Lung (tissue), 12 donors: ENCODE results near the gene ATXN10. TPM values are rescaled to one million over a fixed set of nuclear protein-coding genes. Genes with fewer than 3 reads are reported as not detected.

ENCODE experiments used
- ATAC-seq: fragments of 200-7000 bp; cut with Tn5 transposase; one replicate; pipeline ENCODE4 v1.9.1; 2020; ENCODE audit warnings: moderate number of reproducible peaks; ENCODE audit not compliant: insufficient read depth, low FRiP score
- DNase-seq, 3 donors: peaks; one replicate each; pipeline ENCODE4 v3.0.0-alpha.2; 2013 to 2017
- H3K27ac ChIP-seq, 2 donors: one replicate each; pipeline ENCODE4 v1.5.1; 2013; ENCODE audit warnings: mild to moderate bottlenecking in 2 of 2, moderate library complexity in 2 of 2, control low read depth in 1 of 2, inconsistent platforms in 1 of 2, low read depth in 1 of 2, low read length in 1 of 2
- H3K27me3 ChIP-seq, 3 donors: one replicate each; pipeline ENCODE4 v1.5.1; 2013; ENCODE audit warnings: low read length in 2 of 3; ENCODE audit not compliant: control insufficient read depth in 3 of 3, insufficient read depth in 3 of 3
- H3K36me3 ChIP-seq, 4 donors: one replicate each; pipeline ENCODE4 v1.5.1; 2013; ENCODE audit warnings: low read length in 4 of 4, mild to moderate bottlenecking in 1 of 4, moderate library complexity in 1 of 4; ENCODE audit not compliant: control insufficient read depth in 4 of 4, insufficient read depth in 4 of 4
- H3K4me1 ChIP-seq, 5 donors: one replicate each; pipeline ENCODE4 v1.5.1; 2013; ENCODE audit warnings: low read length in 5 of 5, mild to moderate bottlenecking in 2 of 5, moderate library complexity in 1 of 5; ENCODE audit not compliant: control insufficient read depth in 5 of 5, insufficient read depth in 5 of 5
- H3K4me3 ChIP-seq: one replicate; pipeline ENCODE4 v1.5.1; 2013; ENCODE audit warnings: mild to moderate bottlenecking, control low read depth, moderate library complexity
- H3K9ac ChIP-seq, 2 donors: one replicate each; pipeline ENCODE4 v1.5.1; 2013; ENCODE audit warnings: low read length in 2 of 2, control low read depth in 1 of 2; ENCODE audit not compliant: insufficient read depth in 1 of 2
- H3K9me3 ChIP-seq, 4 donors: one replicate each; pipeline ENCODE4 v1.5.1; 2013; ENCODE audit warnings: low read length in 3 of 4, mild to moderate bottlenecking in 1 of 4, moderate library complexity in 1 of 4; ENCODE audit not compliant: control insufficient read depth in 4 of 4, insufficient read depth in 3 of 4
- WGBS, 2 donors: extraction: QIAGEN DNeasy Blood & Tissue Kit; methylation state at CpG; one replicate each; pipeline ENCODE4 v1.1.7; 2013; 5-methylcytosine and 5-hydroxymethylcytosine counted together
- polyA plus RNA-seq, 2 donors: library from polyadenylated mRNA; stranded (reverse); fragments of 200-250 nt; gene quantifications; one replicate each; pipeline ENCODE4 v1.2.1, GENCODE V29; 2013
- total RNA-seq, 2 donors: library from RNA; depleted of rRNA in 1 of 2; stranded (reverse); fragments of >200 nt in 1 of 2; gene quantifications; one replicate each; pipeline ENCODE4 v1.2.1, GENCODE V29; 2014 to 2021
- TF ChIP-seq, protein P1 (sequence below): IDR thresholded peaks from 2 replicates; pipeline ENCODE4 v1.5.1; 2012; ENCODE audit warnings: mild to moderate bottlenecking; ENCODE audit errors: control extremely low read depth, extremely low read depth
- donor health status: control.
- donor health status: control.
- donor health status: Bipolar disorder and iron deficiency.
- donor health status: healthy.
- donor health status: DM: yes; HTN: yes; CAD: no.

Gene ATXN10
- total and polyA plus RNA-seq, 4 donors, result 41.9 to 164 (median 92.2) TPM

DNA sequence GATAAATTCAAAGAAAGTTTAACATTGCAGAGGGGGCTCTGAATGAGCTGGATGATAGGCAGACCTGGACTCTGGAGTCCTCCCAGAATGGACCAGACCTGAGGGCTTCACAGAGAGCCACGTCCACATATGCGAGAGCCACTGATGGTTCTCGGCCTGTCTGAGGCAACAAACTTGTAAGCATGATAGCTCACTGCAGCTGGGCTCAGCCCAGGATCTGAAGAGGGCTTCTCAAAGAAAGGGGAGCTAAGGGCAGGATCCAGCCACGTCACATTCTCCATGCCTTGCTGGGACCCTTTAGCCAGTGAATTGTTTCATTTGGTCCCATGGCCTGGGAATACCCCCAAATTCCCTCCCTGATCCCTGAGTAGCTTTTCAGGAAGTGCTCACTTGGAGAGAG is 98.9 kb downstream of the ATXN10 start:
- H3K4me3 ChIP-seq, result no peak overlapping the region
- H3K9ac ChIP-seq, result no peak overlapping the region
- peaks cover 0 to 3% (median 1%) of the 10 kb centered on the region in 4 donors for H3K9me3 ChIP-seq
- TF ChIP-seq, protein P1, sequence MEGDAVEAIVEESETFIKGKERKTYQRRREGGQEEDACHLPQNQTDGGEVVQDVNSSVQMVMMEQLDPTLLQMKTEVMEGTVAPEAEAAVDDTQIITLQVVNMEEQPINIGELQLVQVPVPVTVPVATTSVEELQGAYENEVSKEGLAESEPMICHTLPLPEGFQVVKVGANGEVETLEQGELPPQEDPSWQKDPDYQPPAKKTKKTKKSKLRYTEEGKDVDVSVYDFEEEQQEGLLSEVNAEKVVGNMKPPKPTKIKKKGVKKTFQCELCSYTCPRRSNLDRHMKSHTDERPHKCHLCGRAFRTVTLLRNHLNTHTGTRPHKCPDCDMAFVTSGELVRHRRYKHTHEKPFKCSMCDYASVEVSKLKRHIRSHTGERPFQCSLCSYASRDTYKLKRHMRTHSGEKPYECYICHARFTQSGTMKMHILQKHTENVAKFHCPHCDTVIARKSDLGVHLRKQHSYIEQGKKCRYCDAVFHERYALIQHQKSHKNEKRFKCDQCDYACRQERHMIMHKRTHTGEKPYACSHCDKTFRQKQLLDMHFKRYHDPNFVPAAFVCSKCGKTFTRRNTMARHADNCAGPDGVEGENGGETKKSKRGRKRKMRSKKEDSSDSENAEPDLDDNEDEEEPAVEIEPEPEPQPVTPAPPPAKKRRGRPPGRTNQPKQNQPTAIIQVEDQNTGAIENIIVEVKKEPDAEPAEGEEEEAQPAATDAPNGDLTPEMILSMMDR, result no peak
- H3K27me3 ChIP-seq, result no peaks in the 10 kb centered on the region
- H3K36me3 ChIP-seq, result peaks cover 0 to 7% (median 1%) of the 10 kb centered on the region in 4 donors
- DNase-seq (no peak), ATAC-seq (no peak)
- peaks cover 0 to 3% (median 0%) of the 10 kb centered on the region in 5 donors for H3K4me1 ChIP-seq
- H3K27ac ChIP-seq, result no peak overlapping the region
- 74 to 93% methylated on average over 4 of the region's 4 CpGs for WGBS, 2 donors

DNA sequence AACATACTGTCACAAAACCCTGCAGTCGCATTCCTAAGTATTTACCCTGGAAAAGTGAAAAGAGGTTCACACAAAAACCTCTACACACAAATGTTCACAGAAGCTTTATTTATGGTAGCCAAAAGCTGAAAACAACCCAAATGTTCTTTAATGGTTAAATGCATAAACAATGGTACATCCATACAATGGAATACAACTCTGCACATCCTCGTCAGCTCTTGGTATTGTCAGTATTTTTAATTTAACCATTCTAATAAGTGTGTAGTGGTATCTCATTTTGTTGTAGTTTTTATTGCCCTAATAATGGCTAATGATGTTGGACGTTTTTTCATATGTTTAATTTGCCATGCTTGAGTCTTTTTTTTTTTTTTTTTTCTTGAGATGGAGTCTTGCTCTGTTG is 99.4 kb downstream of the ATXN10 start:
- H3K27me3 ChIP-seq, result no peaks in the 10 kb centered on the region
- no peak for DNase-seq
- peaks cover 0 to 7% (median 3%) of the 10 kb centered on the region in 4 donors for H3K36me3 ChIP-seq
- no peak overlapping the region for H3K9ac ChIP-seq
- H3K9me3 ChIP-seq, result peaks cover 0 to 3% (median 1%) of the 10 kb centered on the region in 4 donors
- no peak overlapping the region for H3K27ac ChIP-seq
- ATAC-seq, result no peak
- no peak overlapping the region for H3K4me3 ChIP-seq
- WGBS, 2 donors, result 95 to 96% methylated on average over 3 of the region's 3 CpGs
- H3K4me1 ChIP-seq, result peaks cover 0 to 3% (median 0%) of the 10 kb centered on the region in 5 donors
- TF ChIP-seq, protein P1, result no peak

DNA sequence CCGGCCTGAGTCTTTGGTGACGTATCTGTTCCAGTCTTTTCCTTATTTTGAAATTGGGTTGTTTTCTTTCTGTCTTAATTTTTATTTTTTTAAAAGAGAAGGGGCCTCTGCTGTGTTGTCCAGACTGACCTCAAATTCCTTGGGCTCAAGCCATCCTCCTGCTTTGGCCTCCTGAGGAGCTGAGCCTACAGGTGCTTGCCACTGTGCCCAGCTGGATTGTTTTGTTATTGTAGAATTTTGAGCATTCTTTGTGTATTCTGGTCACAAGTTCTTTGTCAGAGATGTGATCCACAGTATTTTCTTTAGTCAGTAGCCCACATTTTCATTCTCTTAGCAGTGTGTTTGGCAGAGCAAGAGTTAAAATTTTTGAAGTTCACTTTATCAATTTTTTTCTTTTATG is 100.1 kb downstream of the ATXN10 start:
- H3K36me3 ChIP-seq, result peaks cover 0 to 7% (median 4%) of the 10 kb centered on the region in 4 donors

More for the DNA sequence above, 100.1 kb downstream of the ATXN10 start:
- H3K4me3 ChIP-seq, result no peak overlapping the region
- no peak for DNase-seq
- H3K9ac ChIP-seq, result no peak overlapping the region
- H3K9me3 ChIP-seq, result peaks cover 0 to 3% (median 1%) of the 10 kb centered on the region in 4 donors
- TF ChIP-seq, protein P1, result no peak
- 97 to 100% methylated on average over 2 of the region's 2 CpGs for WGBS, 2 donors
- no peak overlapping the region for H3K27ac ChIP-seq
- H3K4me1 ChIP-seq, result peaks cover 0 to 3% (median 0%) of the 10 kb centered on the region in 5 donors
- ATAC-seq, result no peak
- H3K27me3 ChIP-seq, result no peaks in the 10 kb centered on the region
